ENCODE measurements around the gene APOC3. TPM values are rescaled to one million over a fixed set of nuclear protein-coding genes. Genes with fewer than 3 reads are reported as not detected.

APOC3 gene
- total and polyA plus RNA-seq, 2 experiments from 2014 or later = 2.3 to 2.6 TPM

- DNase-seq (ENCODE audit: low read depth in 1 of 2, low spot score in 1 of 2) = peak in 1 of 2 donors; percentile 45
These were observed 6.5 kb upstream of the APOC3 start, which contains the start of gene APOA4 for GRCh38 chr11:116823031-116823843. Gene APOA4, minus strand, starts transcription at chr11:116823304. Its CDS starts 113 bp downstream, at chr11:116823191.

GRCh38 chr11:116825434-116825833 is 4.3 kb upstream of the APOC3 start:
- no peaks in the 10 kb centered on the region for H3K36me3 ChIP-seq
- no peak overlapping the region for H3K27ac ChIP-seq
- no peak overlapping the region for H3K4me3 ChIP-seq
- no peak for TF ChIP-seq CTCF (IDR thresholded peaks at IDR 0.05; ENCODE audit: low read depth, low read length)
- no peaks in the 10 kb centered on the region for H3K27me3 ChIP-seq
- no peaks in the 10 kb centered on the region for H3K9me3 ChIP-seq (ENCODE audit: low read depth)
- no peak for DNase-seq (ENCODE audit: low read depth in 1 of 2, low spot score in 1 of 2)
- H3K4me1 ChIP-seq (ENCODE audit: low read depth) = peaks cover 38% of the 10 kb centered on the region

More at GRCh38 chr11:116823031-116823843, 6.5 kb upstream of the APOC3 start, which contains the start of gene APOA4:
- Histone ChIP-seq H3K4me3 (no peak within 1 kb of the TSS), H3K36me3 (no peaks in the 10 kb centered on the region), H3K4me1 (ENCODE audit: low read depth) (peaks cover 22% of the 10 kb centered on the region), H3K27ac (peak within 1 kb of the TSS; percentile 10), H3K27me3 (no peaks in the 10 kb centered on the region), H3K9me3 (ENCODE audit: low read depth) (no peaks in the 10 kb centered on the region)
- no peak for TF ChIP-seq CTCF (IDR thresholded peaks at IDR 0.05; ENCODE audit: low read depth, low read length)

- Histone ChIP-seq H3K9me3 (ENCODE audit: low read depth) (no peaks in the 10 kb centered on the region), H3K27me3 (no peaks in the 10 kb centered on the region), H3K4me1 (ENCODE audit: low read depth) (peaks cover 38% of the 10 kb centered on the region), H3K4me3 (no peak overlapping the region), H3K27ac (peak overlapping the region; percentile 33), H3K36me3 (no peaks in the 10 kb centered on the region)
- DNase-seq (ENCODE audit: low read depth in 1 of 2, low spot score in 1 of 2) = no peak
- TF ChIP-seq CTCF (IDR thresholded peaks at IDR 0.05; ENCODE audit: low read depth, low read length) = no peak
These were observed 3.6 kb upstream of the APOC3 start for GRCh38 chr11:116825854-116826750.

- H3K27ac ChIP-seq = peak overlapping the region; percentile 33
- H3K4me1 ChIP-seq (ENCODE audit: low read depth) = peaks cover 38% of the 10 kb centered on the region
- no peaks in the 10 kb centered on the region for H3K36me3 ChIP-seq
- no peak for TF ChIP-seq CTCF (IDR thresholded peaks at IDR 0.05; ENCODE audit: low read depth, low read length)
- no peaks in the 10 kb centered on the region for H3K9me3 ChIP-seq (ENCODE audit: low read depth)
- no peak overlapping the region for H3K4me3 ChIP-seq
- peak in 1 of 2 donors; percentile 10 for DNase-seq (ENCODE audit: low read depth in 1 of 2, low spot score in 1 of 2)
- H3K27me3 ChIP-seq = no peaks in the 10 kb centered on the region
These were observed 2.8 kb upstream of the APOC3 start for GRCh38 chr11:116826751-116827431.

- H3K4me1 ChIP-seq (ENCODE audit: low read depth) = peaks cover 38% of the 10 kb centered on the region
- no peaks in the 10 kb centered on the region for H3K9me3 ChIP-seq (ENCODE audit: low read depth)
- DNase-seq (ENCODE audit: low read depth in 1 of 2, low spot score in 1 of 2) = no peak
- H3K4me3 ChIP-seq = no peak overlapping the region
- no peaks in the 10 kb centered on the region for H3K36me3 ChIP-seq
- TF ChIP-seq CTCF (IDR thresholded peaks at IDR 0.05; ENCODE audit: low read depth, low read length) = no peak
- H3K27ac ChIP-seq = no peak overlapping the region
- H3K27me3 ChIP-seq = no peaks in the 10 kb centered on the region
These were observed 2.2 kb upstream of the APOC3 start for GRCh38 chr11:116827461-116827860.
